NCI-H2107 (cell line): ENCODE measurements around the gene BANF1.

ENCODE experiments used
- DNase-seq: peaks from one replicate; lab custom pipeline; 2025; lab: John Stamatoyannopoulos, UW

BANF1 gene, protein sequence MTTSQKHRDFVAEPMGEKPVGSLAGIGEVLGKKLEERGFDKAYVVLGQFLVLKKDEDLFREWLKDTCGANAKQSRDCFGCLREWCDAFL

DNA sequence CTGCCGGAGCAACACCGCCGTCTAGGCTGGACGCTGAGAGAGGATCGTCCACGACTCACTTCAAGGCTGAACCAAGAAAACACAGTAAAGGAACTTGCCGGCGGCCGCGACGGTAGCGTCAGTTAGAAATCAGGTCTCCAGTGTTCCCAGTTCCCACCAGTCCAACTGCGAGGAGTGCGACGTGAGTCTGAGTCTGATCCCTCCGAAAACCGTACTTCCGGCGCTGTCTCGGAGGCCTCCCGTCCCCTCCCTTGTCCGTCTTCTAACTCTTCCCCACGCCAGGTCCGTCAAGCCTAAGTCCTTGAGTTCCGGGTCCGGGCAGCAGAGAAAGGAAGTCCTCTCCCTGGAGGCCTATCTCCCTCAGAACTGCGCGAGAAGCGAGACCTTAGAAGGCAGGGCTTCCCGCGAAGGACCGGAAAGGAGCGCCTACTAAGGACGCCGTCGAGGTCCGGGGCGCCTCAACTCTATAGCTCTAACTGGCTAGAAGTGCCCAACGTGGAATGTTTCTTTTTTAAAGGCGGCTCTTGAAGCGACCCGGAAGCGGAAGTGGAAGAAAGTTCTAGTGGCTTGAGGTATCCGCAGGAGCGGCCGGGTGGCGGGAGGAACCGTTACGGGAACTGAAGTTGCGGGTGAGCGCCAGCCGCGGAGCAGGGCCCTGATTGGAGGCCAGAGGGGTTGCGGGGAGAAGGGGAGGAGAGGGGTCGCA, at the start of gene BANF1, which contains the start of gene EIF1AD:
Gene BANF1, plus strand, starts transcription at position 562 of the 706 bp plus-strand sequence. CDS start 748 bp downstream, outside the sequence.
Gene EIF1AD, minus strand, starts transcription at position 216 of the 706 bp plus-strand sequence. CDS start 1,768 bp downstream, outside the sequence.
- peak; percentile 88 for DNase-seq

GRCh38 chr11:65953471-65953870, 48.8 kb upstream of the BANF1 start:
- no peak for DNase-seq

DNA sequence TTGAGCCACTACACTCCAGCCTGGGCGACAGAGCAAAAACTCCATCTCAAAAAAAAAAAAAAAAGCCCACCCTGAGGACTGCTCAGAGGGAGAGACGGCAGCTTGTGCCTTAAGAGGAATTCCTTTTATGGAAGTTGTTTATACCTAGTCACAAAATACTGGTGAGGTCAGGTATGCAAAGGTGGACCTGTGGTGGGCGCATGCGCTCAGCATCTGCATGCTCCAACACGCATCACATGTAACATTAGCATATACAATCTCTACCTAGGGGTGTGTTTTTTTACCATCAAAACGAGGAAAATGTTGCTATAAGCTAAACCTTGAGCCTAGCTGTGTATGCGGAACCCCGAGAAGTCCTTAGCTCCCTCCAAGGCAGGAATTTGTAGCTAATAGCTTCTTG, 47.5 kb upstream of the BANF1 start:
- DNase-seq = no peak

GRCh38 chr11:65958291-65958690, 44.0 kb upstream of the BANF1 start:
- no peak for DNase-seq

DNA sequence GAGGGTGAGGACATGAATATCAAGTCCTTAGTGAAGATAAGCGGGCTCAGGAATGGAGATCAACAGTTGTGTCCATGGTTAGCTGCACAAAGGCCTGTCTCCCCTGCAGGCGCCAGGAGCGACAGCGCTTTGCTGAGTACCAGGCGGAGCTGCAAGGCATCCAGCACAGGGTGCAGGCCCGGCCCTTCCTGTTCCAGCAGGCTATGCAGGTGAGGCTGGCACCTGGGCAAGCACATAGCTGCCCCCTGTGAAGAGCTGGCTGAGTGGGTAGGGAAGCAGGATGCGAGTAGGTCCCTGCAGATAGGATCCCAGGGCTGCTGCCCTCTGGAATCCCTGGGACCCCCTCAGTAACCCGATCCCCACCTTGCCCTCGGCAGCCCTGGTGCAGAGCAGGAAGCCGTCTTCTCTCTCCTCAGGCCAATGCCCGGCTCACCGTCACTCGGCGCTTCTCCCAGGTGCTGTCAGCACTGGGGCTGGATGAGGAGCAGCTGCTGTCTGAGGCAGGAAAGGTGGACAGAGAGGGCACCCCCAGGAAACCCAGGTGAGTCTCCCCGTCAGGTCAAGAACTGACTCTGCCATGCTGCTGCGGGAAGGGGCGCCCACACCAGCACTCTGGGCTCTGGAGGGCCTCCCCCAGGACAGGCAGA, 43.4 kb upstream of the BANF1 start:
- DNase-seq = peak; percentile 5

GRCh38 chr11:65960824-65961266, 41.5 kb upstream of the BANF1 start:
- no peak for DNase-seq

DNA sequence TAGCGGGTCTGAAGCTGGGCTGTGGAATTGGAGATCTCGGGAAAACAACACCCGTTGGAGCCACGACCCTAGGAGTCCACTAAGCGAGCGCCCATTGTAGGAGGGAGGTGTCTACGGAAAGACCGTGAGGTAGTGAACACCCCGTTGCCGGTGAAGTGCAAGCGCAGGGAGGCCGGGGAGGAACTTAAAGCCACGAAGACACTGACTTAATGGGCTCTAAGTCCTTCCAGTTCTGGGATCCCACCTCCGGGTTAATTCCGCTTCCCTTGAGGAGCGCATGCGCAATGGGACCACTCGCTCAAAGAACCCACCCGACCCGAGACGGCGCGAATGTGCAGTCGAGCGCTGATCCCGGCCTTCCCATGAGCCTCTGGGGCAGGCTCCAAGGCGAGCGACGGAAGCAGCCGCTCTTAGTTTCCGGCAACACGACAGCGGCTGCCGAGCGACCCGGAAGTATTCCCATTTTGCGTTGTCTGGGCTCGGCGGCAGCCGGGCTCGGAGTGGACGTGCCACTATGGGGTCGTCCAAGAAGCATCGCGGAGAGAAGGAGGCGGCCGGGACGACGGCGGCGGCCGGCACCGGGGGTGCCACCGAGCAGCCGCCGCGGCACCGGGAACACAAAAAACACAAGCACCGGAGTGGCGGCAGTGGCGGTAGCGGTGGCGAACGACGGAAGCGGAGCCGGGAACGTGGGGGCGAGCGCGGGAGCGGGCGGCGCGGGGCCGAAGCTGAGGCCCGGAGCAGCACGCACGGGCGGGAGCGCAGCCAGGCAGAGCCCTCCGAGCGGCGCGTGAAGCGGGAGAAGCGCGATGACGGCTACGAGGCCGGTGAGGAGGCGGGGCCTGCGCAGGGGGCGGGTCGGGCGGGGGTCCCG, 40.8 kb upstream of the BANF1 start, which contains the start of gene SART1:
Gene SART1, plus strand, starts transcription at position 468 of the 874 bp plus-strand sequence. Its CDS starts 47 bp downstream, at position 515.
- peak; percentile 97 for DNase-seq

DNA sequence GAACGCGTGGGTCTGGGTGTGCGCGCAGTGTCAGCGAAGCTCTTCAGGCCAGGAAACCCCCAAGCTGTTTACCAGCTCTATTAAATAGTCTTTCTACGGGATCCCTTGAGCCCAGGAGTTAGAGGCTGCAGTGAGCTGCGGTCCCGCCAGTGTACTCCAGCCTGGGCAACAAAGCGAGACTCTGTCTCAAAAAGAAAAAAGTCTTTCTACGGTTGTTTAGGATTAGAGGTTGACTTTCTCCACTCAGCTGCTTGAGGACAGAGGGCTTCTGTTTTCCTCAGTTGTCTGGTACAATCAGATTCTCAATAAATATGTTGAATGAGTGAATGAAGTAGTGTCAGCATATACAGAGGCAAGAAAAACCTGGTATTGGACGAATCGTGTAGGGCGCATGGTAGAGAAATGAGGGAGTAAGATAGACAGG, 40.1 kb upstream of the BANF1 start:
- DNase-seq = no peak

DNA sequence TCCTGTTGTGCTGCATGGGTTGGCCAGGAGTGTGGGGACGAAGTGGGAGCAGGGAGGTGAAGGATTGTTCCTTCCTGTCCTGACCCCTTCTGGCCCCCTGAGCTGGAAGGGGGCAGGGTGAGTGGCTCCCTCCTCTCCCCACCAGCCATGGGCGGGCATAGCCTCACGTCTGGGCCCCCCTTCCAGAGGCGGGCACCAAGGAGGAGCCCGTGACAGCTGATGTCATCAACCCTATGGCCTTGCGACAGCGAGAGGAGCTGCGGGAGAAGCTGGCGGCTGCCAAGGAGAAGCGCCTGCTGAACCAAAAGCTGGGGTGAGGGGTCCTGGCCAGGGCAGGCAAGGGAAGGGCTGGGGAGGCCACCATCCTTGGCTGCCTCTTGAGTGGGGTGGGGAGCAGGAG, 37.4 kb upstream of the BANF1 start:
- DNase-seq = no peak

DNA sequence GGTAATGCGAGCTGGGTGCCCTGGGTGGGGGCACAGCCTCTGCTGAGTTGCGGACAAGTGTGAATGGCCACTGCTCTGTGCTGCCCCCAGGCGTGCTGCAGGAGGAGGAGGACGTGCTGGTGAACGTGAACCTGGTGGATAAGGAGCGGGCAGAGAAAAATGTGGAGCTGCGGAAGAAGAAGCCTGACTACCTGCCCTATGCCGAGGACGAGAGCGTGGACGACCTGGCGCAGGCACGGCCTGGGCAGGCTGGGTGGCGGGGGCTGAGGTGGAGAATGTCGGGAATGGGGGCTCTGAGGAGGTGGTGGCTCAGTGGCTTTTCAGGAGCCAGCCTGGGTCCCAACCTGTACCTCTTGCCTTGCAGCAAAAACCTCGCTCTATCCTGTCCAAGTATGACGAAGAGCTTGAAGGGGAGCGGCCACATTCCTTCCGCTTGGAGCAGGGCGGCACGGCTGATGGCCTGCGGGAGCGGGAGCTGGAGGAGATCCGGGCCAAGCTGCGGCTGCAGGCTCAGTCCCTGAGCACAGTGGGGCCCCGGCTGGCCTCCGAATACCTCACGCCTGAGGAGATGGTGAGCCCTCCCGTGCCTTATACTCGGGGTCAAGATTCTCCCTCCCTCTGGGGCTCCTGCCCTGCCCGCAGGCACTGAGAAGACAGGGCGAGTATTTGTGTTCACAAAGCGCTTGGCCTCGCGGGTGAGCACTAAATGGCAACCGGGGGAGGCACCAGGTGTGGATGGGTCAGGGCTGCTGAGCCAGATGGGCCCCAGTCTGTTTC, 36.1 kb upstream of the BANF1 start:
- no peak for DNase-seq

DNA sequence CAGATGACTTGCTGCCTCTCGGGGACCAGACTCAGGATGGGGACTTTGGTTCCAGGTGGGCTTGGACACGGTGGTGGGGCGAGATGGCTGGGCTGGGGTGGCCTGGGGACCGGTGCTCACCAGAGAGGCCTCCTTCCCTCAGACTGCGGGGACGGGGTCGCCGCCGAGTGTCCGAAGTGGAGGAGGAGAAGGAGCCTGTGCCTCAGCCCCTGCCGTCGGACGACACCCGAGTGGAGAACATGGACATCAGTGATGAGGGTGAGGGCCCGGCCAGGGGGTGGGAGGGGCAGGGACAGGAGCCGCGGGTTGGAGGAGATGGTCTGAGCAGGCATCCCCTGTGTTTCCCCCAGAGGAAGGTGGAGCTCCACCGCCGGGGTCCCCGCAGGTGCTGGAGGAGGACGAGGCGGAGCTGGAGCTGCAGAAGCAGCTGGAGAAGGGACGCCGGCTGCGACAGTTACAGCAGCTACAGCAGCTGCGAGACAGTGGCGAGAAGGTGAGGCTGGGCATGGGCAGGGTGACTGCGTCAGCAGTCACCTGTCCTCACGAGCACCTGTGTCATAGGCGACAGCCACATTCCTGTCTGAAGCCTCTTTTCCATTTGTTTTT, 34.9 kb upstream of the BANF1 start:
- no peak for DNase-seq

GRCh38 chr11:65968600-65969482, 33.5 kb upstream of the BANF1 start:
- no peak for DNase-seq

DNA sequence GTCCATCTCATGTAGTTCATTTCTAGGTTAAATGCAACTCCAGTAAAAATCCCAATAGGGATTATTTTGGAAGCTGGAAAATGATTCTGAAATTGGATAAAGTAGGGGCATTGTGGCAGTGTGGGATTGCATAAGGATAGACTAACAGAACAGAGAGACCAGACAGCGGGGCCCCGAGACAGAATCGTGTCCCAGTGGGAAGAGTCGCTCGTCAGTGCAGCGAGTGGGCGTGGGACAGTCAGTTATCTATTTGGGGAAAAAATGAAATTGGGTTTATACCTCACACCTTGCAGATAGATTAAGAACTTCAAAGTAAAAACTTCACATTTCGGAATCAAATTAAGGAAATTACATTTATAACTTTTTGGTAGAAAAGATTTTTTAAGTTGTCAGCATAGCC, 30.2 kb upstream of the BANF1 start:
- DNase-seq = no peak

GRCh38 chr11:65973439-65974110, 28.7 kb upstream of the BANF1 start:
- DNase-seq = no peak

- no peak for DNase-seq
Observed at GRCh38 chr11:65975771-65976170, 26.5 kb upstream of the BANF1 start.

- no peak for DNase-seq
Observed at GRCh38 chr11:65976216-65977176, 25.8 kb upstream of the BANF1 start.

DNA sequence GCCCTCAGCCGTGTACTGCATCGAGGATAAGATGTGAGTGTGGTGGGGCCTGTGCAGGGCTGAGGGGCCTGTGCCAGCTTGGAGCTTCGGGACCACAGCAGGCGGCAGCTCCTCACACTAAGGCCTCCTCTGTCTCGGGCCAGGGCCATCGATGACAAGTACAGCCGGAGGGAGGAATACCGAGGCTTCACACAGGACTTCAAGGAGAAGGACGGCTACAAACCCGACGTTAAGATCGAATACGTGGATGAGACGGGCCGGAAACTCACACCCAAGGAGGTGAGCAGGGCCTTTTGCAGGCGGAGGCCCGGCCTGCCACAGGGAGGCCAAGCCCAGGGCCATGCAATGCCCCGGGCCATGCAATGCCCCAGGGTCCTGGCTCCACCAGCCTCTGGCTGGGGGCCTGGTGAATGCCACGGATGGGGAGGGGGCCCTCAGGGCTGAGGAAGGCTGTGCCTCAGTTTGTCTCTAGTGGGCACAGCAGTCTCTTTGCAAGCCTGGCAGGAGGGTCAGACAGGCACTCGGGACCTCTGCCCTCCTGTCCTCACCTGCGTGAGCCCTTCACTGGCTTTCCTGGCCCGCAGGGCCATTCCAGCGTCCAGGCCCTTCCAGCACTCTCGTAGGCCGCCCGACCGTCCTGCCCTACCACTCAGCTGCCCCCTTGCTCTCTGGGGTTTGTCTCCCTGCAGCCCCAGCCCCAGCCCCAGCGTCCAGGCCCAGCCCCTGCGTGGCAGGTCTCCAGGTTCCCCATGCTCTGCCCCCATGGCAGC, 24.5 kb upstream of the BANF1 start:
- DNase-seq = no peak
